Measurements from ENCODE around the gene RBL1.

- TF ChIP-seq CTCF (IDR thresholded peaks at IDR 0.05; ENCODE audit: low read depth, low read length, missing input control) (no peak), REST (IDR thresholded peaks at IDR 0.05) (no peak), RXRA (IDR thresholded peaks at IDR 0.05) (no peak), GABPA (IDR thresholded peaks at IDR 0.05 in 1 of 2, conservative IDR thresholded peaks at IDR 0.05 in 1 of 2) (no peak), SP1 (IDR thresholded peaks at IDR 0.05) (no peak), YY1 (IDR thresholded peaks at IDR 0.05) (no peak), TAF1 (conservative IDR thresholded peaks at IDR 0.05) (no peak), NR2F2 (IDR thresholded peaks at IDR 0.05) (no peak)
These were observed 35.7 kb upstream of the RBL1 start for GRCh38 chr20:37131486-37131885.

Data from liver (tissue), 3 donors.